Measurements from ENCODE around the gene TMEM192.
A peak's percentile ranks its signal among the peaks of the same experiment; 100 is the strongest.
"Not testable (repeated sequence)": the region's sequence is repeated elsewhere in the genome, so short reads cannot be mapped to it uniquely, and the experiment has no call there.

The TMEM192 gene

GRCh38 chr4:165088366-165088765, 24.3 kb downstream of the TMEM192 start:
- DNase-seq (ENCODE audit: low spot score) = no peak
- no peak for TF ChIP-seq CTCF (IDR thresholded peaks at IDR 0.05; ENCODE audit: poor library complexity, severe bottlenecking)
- no peaks in the 10 kb centered on the region for H3K4me1 ChIP-seq (ENCODE audit: insufficient read depth, poor library complexity, severe bottlenecking)
- H3K4me3 ChIP-seq (ENCODE audit: severe bottlenecking) = no peak overlapping the region
- H3K27me3 ChIP-seq (ENCODE audit: insufficient read depth, poor library complexity, severe bottlenecking) = no peaks in the 10 kb centered on the region
- no peak for ATAC-seq (ENCODE audit: low read depth)
- no peak overlapping the region for H3K27ac ChIP-seq (ENCODE audit: poor library complexity, severe bottlenecking)
- peaks cover 5% of the 10 kb centered on the region; the same call in 1 of the 2 replicates for H3K36me3 ChIP-seq (ENCODE audit: low read depth)
- H3K9me3 ChIP-seq (ENCODE audit: severe bottlenecking) = no peaks in the 10 kb centered on the region

GRCh38 chr4:165085946-165086345, 26.7 kb downstream of the TMEM192 start:
- ATAC-seq (ENCODE audit: low read depth) = no peak

GRCh38 chr4:165084787-165085186, 27.9 kb downstream of the TMEM192 start:
- not testable (repeated sequence) for H3K36me3 ChIP-seq (ENCODE audit: low read depth); H3K9me3 ChIP-seq (ENCODE audit: severe bottlenecking); H3K27ac ChIP-seq (ENCODE audit: poor library complexity, severe bottlenecking); DNase-seq (ENCODE audit: low spot score); H3K4me1 ChIP-seq (ENCODE audit: insufficient read depth, poor library complexity, severe bottlenecking); H3K4me3 ChIP-seq (ENCODE audit: severe bottlenecking); ATAC-seq (ENCODE audit: low read depth); H3K27me3 ChIP-seq (ENCODE audit: insufficient read depth, poor library complexity, severe bottlenecking)

More at GRCh38 chr4:165085946-165086345, 26.7 kb downstream of the TMEM192 start:
- no peaks in the 10 kb centered on the region for H3K9me3 ChIP-seq (ENCODE audit: severe bottlenecking)
- no peak overlapping the region for H3K4me3 ChIP-seq (ENCODE audit: severe bottlenecking)
- DNase-seq (ENCODE audit: low spot score) = no peak
- TF ChIP-seq CTCF (IDR thresholded peaks at IDR 0.05; ENCODE audit: poor library complexity, severe bottlenecking) = no peak
- H3K27ac ChIP-seq (ENCODE audit: poor library complexity, severe bottlenecking) = no peak overlapping the region
- no peaks in the 10 kb centered on the region for H3K4me1 ChIP-seq (ENCODE audit: insufficient read depth, poor library complexity, severe bottlenecking)
- no peaks in the 10 kb centered on the region for H3K27me3 ChIP-seq (ENCODE audit: insufficient read depth, poor library complexity, severe bottlenecking)
- H3K36me3 ChIP-seq (ENCODE audit: low read depth) = peaks cover 5% of the 10 kb centered on the region; the same call in 1 of the 2 replicates

- Histone ChIP-seq H3K9me3 (ENCODE audit: severe bottlenecking) (no peaks in the 10 kb centered on the region), H3K4me3 (ENCODE audit: severe bottlenecking) (no peak overlapping the region), H3K27ac (ENCODE audit: poor library complexity, severe bottlenecking) (no peak overlapping the region), H3K4me1 (ENCODE audit: insufficient read depth, poor library complexity, severe bottlenecking) (no peaks in the 10 kb centered on the region), H3K27me3 (ENCODE audit: insufficient read depth, poor library complexity, severe bottlenecking) (no peaks in the 10 kb centered on the region), H3K36me3 (ENCODE audit: low read depth) (0 out of 2 replicates have a peak, but pooled peaks cover 6% of the 10 kb centered on the region)
- ATAC-seq (ENCODE audit: low read depth) (0 out of 3 replicates have a peak, but pooled peaks have one; percentile 36), DNase-seq (ENCODE audit: low spot score) (no peak)
- TF ChIP-seq CTCF (IDR thresholded peaks at IDR 0.05; ENCODE audit: poor library complexity, severe bottlenecking) = no peak
Measured at GRCh38 chr4:165079476-165079875, 33.2 kb downstream of the TMEM192 start.

- TF ChIP-seq CTCF (IDR thresholded peaks at IDR 0.05; ENCODE audit: poor library complexity, severe bottlenecking) = no peak
- no peak for DNase-seq (ENCODE audit: low spot score)
- Histone ChIP-seq H3K4me3 (ENCODE audit: severe bottlenecking) (no peak overlapping the region), H3K27ac (ENCODE audit: poor library complexity, severe bottlenecking) (no peak overlapping the region), H3K36me3 (ENCODE audit: low read depth) (0 out of 2 replicates have a peak, but pooled peaks cover 6% of the 10 kb centered on the region), H3K4me1 (ENCODE audit: insufficient read depth, poor library complexity, severe bottlenecking) (no peaks in the 10 kb centered on the region), H3K9me3 (ENCODE audit: severe bottlenecking) (no peaks in the 10 kb centered on the region), H3K27me3 (ENCODE audit: insufficient read depth, poor library complexity, severe bottlenecking) (no peaks in the 10 kb centered on the region)
- ATAC-seq (ENCODE audit: low read depth) = no peak
Measured at GRCh38 chr4:165077034-165077578, 35.6 kb downstream of the TMEM192 start.

- H3K36me3 ChIP-seq (ENCODE audit: low read depth); H3K4me3 ChIP-seq (ENCODE audit: severe bottlenecking); H3K27ac ChIP-seq (ENCODE audit: poor library complexity, severe bottlenecking); H3K9me3 ChIP-seq (ENCODE audit: severe bottlenecking); H3K27me3 ChIP-seq (ENCODE audit: insufficient read depth, poor library complexity, severe bottlenecking); ATAC-seq (ENCODE audit: low read depth); H3K4me1 ChIP-seq (ENCODE audit: insufficient read depth, poor library complexity, severe bottlenecking); DNase-seq (ENCODE audit: low spot score): not testable (repeated sequence)
Measured at GRCh38 chr4:165073346-165073745, 39.3 kb downstream of the TMEM192 start.

Measured in RWPE2 (cell line).